ENCODE results near the gene PLA2R1.

GRCh38 chr2:160061944-160062291 lies 497 bp downstream of the PLA2R1 start:
- no peak for TF ChIP-seq CTCF (IDR thresholded peaks at IDR 0.05)
- TF ChIP-seq POLR2A (IDR thresholded peaks at IDR 0.05): no peak
